Smooth muscle cell (in vitro differentiated cells): ENCODE data around the gene RAD51B. TPM values are rescaled to one million over a fixed set of nuclear protein-coding genes. Genes with fewer than 3 reads are reported as not detected.

ENCODE experiments used
- DNase-seq: peaks from one replicate; lab custom pipeline; 2025; ENCODE audit not compliant: unreplicated experiment; lab: John Stamatoyannopoulos, UW
- H2AFZ ChIP-seq: fragments of 200-600 bp; sonication (generic); 2 replicates; pipeline ENCODE4 v1.6.0; 2016; ENCODE audit warnings: antibody characterized with exemption, low read depth, mild to moderate bottlenecking
- H3F3A ChIP-seq: fragments of 200-600 bp; sonication (generic); 2 replicates; pipeline ENCODE4 v1.6.0; 2017; ENCODE audit warnings: antibody characterized with exemption, low read depth
- H3K27ac ChIP-seq: fragments of 200-600 bp; sonication (generic); 2 replicates; pipeline ENCODE4 v1.5.1; 2016; ENCODE audit warnings: low read depth, mild to moderate bottlenecking
- H3K27me3 ChIP-seq: fragments of 200-600 bp; sonication (generic); 2 replicates; pipeline ENCODE4 v1.6.1; 2016; ENCODE audit warnings: low read depth, mild to moderate bottlenecking
- H3K36me3 ChIP-seq: fragments of 200-600 bp; sonication (generic); 2 replicates; pipeline ENCODE4 v1.5.1; 2016; ENCODE audit warnings: low read depth
- H3K4me1 ChIP-seq: fragments of 200-600 bp; sonication (generic); 2 replicates; pipeline ENCODE4 v1.5.1; 2016; ENCODE audit warnings: low read depth
- H3K4me2 ChIP-seq: fragments of 200-600 bp; sonication (generic); 2 replicates; pipeline ENCODE4 v1.6.0; 2016; ENCODE audit warnings: mild to moderate bottlenecking
- H3K4me3 ChIP-seq: fragments of 200-600 bp; sonication (generic); 2 replicates; pipeline ENCODE4 v1.5.1; 2016; ENCODE audit warnings: mild to moderate bottlenecking
- H3K79me2 ChIP-seq: fragments of 200-600 bp; sonication (generic); 2 replicates; pipeline ENCODE4 v1.6.0; 2016; ENCODE audit warnings: low read depth, mild to moderate bottlenecking
- H3K9ac ChIP-seq: fragments of 200-600 bp; sonication (generic); 2 replicates; pipeline ENCODE4 v1.6.0; 2016; ENCODE audit warnings: low read depth
- H3K9me3 ChIP-seq: fragments of 200-600 bp; sonication (generic); replicated peaks from 2 replicates; pipeline ENCODE4 v1.5.1; 2016; ENCODE audit warnings: low read depth
- H4K20me1 ChIP-seq: fragments of 200-600 bp; sonication (generic); 2 replicates; pipeline ENCODE4 v1.6.0; 2016; ENCODE audit warnings: low read depth
- WGBS: methylation state at CpG from one replicate; pipeline ENCODE4 v1.1.7; 2016; ENCODE audit warnings: low lambda C conversion rate; 5-methylcytosine and 5-hydroxymethylcytosine counted together
- polyA plus RNA-seq: library from polyadenylated mRNA; unstranded; fragments of >200 nt; fragmentation: Nextera tagmentation; extraction: Ambion mirVana; gene quantifications from 2 replicates; pipeline ENCODE4 v1.2.1, GENCODE V29; 2016
- total RNA-seq: library from RNA; depleted of rRNA; stranded (reverse); fragments of >200 nt; gene quantifications from 2 replicates; pipeline ENCODE4 v1.2.3, GENCODE V29; 2014
- TF ChIP-seq, protein P1 (sequence below): fragments of 200-600 bp; sonication (generic); IDR thresholded peaks from 2 replicates; pipeline ENCODE4 v1.5.1; 2017; ENCODE audit warnings: borderline replicate concordance, mild to moderate bottlenecking, antibody characterized with exemption; ENCODE audit not compliant: insufficient read depth, poor library complexity, severe bottlenecking

RAD51B gene
- total and polyA plus RNA-seq, 2 experiments from 2014 or later, result 4.6 to 5.3 TPM

DNA sequence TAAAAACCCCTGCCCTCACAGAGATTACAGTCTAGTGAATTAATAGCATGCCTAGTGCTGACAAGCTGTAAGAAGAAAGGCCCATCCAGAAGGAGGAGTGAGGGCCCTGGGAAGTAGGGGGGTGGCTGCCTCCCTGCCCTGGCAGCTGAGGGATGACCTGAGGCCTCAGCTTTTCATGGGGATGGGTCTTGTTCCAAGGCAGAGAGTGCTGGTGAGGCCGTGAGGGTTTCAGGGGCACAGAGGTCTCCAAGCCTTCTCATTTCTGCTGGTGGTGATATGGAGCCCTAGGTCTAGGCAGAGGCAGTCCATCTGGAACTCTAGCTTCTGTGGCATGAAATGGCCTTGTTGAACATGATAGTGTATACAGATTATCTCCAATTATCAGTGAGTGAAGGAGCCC lies 858.9 kb downstream of the RAD51B start:
- no peak for DNase-seq
- peaks cover 44% of the 10 kb centered on the region for H3F3A ChIP-seq
- no peaks in the 10 kb centered on the region for H3K36me3 ChIP-seq
- H3K9me3 ChIP-seq, result no peaks in the 10 kb centered on the region
- H3K27me3 ChIP-seq, result no peaks in the 10 kb centered on the region
- H3K4me2 ChIP-seq, result no peak overlapping the region
- no peak overlapping the region for H3K4me3 ChIP-seq
- no peaks in the 10 kb centered on the region for H4K20me1 ChIP-seq
- 92% methylated on average over 1 of the region's 1 CpG for WGBS
- TF ChIP-seq, protein P1, sequence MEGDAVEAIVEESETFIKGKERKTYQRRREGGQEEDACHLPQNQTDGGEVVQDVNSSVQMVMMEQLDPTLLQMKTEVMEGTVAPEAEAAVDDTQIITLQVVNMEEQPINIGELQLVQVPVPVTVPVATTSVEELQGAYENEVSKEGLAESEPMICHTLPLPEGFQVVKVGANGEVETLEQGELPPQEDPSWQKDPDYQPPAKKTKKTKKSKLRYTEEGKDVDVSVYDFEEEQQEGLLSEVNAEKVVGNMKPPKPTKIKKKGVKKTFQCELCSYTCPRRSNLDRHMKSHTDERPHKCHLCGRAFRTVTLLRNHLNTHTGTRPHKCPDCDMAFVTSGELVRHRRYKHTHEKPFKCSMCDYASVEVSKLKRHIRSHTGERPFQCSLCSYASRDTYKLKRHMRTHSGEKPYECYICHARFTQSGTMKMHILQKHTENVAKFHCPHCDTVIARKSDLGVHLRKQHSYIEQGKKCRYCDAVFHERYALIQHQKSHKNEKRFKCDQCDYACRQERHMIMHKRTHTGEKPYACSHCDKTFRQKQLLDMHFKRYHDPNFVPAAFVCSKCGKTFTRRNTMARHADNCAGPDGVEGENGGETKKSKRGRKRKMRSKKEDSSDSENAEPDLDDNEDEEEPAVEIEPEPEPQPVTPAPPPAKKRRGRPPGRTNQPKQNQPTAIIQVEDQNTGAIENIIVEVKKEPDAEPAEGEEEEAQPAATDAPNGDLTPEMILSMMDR, result no peak
- H3K27ac ChIP-seq, result no peak overlapping the region
- H3K4me1 ChIP-seq, result peaks cover 23% of the 10 kb centered on the region
- no peaks in the 10 kb centered on the region for H3K79me2 ChIP-seq
- no peak overlapping the region for H2AFZ ChIP-seq
- no peak overlapping the region for H3K9ac ChIP-seq

DNA sequence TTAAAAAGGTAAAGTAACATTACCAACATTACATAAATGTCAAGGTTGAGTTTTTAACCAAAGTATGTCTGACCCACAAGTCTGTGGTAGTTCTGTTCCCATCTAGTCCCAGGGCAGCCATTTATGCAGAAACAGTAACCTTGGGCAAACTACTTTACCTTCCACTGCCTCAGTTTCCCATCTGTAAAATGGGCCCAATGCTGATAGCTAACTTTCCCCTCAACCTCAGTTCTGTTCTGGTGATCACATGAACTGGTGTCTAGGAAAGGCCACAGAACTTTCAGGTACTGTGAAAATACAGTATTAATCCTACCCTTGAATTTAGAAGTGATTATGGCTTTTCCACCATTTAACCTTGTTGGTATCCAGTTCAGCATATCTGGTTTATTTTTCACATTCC lies 859.7 kb downstream of the RAD51B start:
- H3K79me2 ChIP-seq, result no peaks in the 10 kb centered on the region
- no peak for DNase-seq
- H3K4me2 ChIP-seq, result no peak overlapping the region
- H2AFZ ChIP-seq, result no peak overlapping the region
- no peak overlapping the region for H3K27ac ChIP-seq
- H3F3A ChIP-seq, result peaks cover 37% of the 10 kb centered on the region
- TF ChIP-seq, protein P1, result no peak
- H3K36me3 ChIP-seq, result no peaks in the 10 kb centered on the region
- no peaks in the 10 kb centered on the region for H3K27me3 ChIP-seq
- H3K9me3 ChIP-seq, result no peaks in the 10 kb centered on the region
- H3K4me3 ChIP-seq, result no peak overlapping the region
- no peak overlapping the region for H3K9ac ChIP-seq
- H4K20me1 ChIP-seq, result no peaks in the 10 kb centered on the region
- peaks cover 27% of the 10 kb centered on the region for H3K4me1 ChIP-seq

DNA sequence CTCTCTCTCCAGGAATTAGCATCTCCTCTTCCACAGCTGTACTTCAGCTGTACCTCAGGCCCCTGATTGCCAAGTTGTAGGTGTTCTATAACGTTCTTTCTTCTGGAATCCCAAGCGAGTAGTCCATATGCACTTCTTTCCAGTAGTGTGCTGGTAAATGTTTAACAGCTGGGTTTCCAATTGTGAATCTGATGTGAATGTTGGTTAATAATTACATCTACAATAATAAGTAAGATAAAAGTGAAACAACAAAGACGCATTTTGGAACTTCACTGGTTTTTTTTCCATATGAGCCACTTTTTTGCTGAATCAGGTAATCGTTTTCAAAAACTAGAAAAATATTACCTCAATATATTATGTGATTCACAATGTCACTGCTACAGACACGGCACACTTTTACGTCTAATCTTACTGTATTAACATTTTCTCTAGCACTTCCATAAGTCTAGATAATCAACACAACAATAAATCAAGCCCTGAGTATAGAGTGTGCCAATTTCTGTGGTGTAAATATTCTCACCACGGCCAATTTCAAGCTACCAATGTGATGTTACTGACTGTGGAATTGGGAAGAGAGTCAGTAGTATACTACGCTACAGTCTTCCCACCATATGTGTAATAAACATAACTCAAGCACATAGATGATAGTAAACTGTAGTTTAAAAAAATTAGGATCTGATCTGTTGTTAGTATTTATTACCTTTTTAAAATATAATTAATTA lies 860.3 kb downstream of the RAD51B start:
- no peak overlapping the region for H3K4me3 ChIP-seq

More for the DNA sequence above, 860.3 kb downstream of the RAD51B start:
- TF ChIP-seq, protein P1, result no peak
- Histone ChIP-seq H3K4me1 (peaks cover 27% of the 10 kb centered on the region), H3K4me2 (no peak overlapping the region), H3K9me3 (no peaks in the 10 kb centered on the region), H2AFZ (no peak overlapping the region), H3K27ac (no peak overlapping the region), H3K9ac (no peak overlapping the region), H3K36me3 (no peaks in the 10 kb centered on the region), H4K20me1 (no peaks in the 10 kb centered on the region), H3F3A (peaks cover 32% of the 10 kb centered on the region), H3K79me2 (no peaks in the 10 kb centered on the region), H3K27me3 (no peaks in the 10 kb centered on the region)
- WGBS, result 84% methylated on average over 8 of the region's 8 CpGs
- DNase-seq, result no peak
